GM06990 (cell line): ENCODE measurements around the gene BSN.

Experiments
- DNase-seq: peaks from one replicate; pipeline ENCODE4 v3.0.0-alpha.2; 2011; ENCODE audit not compliant: insufficient read length; ENCODE audit errors: extremely low read depth
- H3K27me3 ChIP-seq: replicated peaks from 2 replicates; pipeline ENCODE4 v1.6.0; 2011; ENCODE audit warnings: low read length; ENCODE audit not compliant: control insufficient read depth, insufficient read depth
- H3K36me3 ChIP-seq: 2 replicates; pipeline ENCODE4 v1.5.1; 2011; ENCODE audit warnings: low read length; ENCODE audit not compliant: control insufficient read depth, insufficient read depth
- H3K4me3 ChIP-seq: replicated peaks from 2 replicates; pipeline ENCODE4 v1.5.1; 2011; ENCODE audit warnings: low read depth, mild to moderate bottlenecking, control low read depth, low read length
- CTCF ChIP-seq: IDR thresholded peaks from 2 replicates; pipeline ENCODE4 v1.5.1; 2011; ENCODE audit warnings: low read length, control low read depth, mild to moderate bottlenecking, inconsistent platforms; ENCODE audit not compliant: insufficient read depth, poor library complexity, severe bottlenecking

Gene BSN

GRCh38 chr3:49653621-49654020 is 99.3 kb downstream of the BSN start:
- Histone ChIP-seq H3K36me3 (no peaks in the 10 kb centered on the region), H3K27me3 (no peaks in the 10 kb centered on the region), H3K4me3 (no peak overlapping the region)
- TF ChIP-seq CTCF: no peak
- DNase-seq: no peak

GRCh38 chr3:49654176-49654825 is 100.0 kb downstream of the BSN start:
- DNase-seq: no peak
- H3K4me3 ChIP-seq: no peak overlapping the region
- H3K27me3 ChIP-seq: no peaks in the 10 kb centered on the region
- H3K36me3 ChIP-seq: no peaks in the 10 kb centered on the region
- no peak for TF ChIP-seq CTCF

GRCh38 chr3:49654955-49655556 is 100.8 kb downstream of the BSN start:
- H3K27me3 ChIP-seq: no peaks in the 10 kb centered on the region
- no peaks in the 10 kb centered on the region for H3K36me3 ChIP-seq
- DNase-seq: no peak
- TF ChIP-seq CTCF: no peak
- no peak overlapping the region for H3K4me3 ChIP-seq

DNA sequence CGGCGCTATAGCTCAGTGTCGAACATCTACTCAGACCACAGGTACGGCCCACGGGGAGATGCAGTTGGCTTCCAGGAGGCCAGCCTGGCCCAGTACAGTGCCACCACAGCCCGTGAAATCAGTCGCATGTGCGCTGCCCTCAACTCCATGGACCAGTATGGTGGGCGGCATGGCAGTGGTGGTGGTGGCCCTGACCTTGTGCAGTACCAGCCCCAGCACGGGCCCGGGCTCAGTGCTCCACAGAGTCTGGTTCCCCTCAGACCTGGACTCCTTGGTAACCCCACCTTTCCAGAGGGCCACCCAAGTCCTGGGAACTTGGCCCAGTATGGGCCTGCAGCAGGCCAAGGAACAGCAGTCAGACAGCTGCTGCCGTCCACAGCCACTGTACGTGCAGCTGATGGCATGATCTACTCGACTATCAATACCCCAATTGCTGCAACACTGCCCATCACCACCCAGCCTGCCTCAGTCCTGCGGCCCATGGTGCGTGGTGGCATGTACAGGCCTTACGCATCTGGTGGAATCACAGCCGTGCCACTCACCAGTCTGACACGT is 101.5 kb downstream of the BSN start:
- TF ChIP-seq CTCF: no peak
- Histone ChIP-seq H3K36me3 (no peaks in the 10 kb centered on the region), H3K4me3 (no peak overlapping the region), H3K27me3 (no peaks in the 10 kb centered on the region)
- DNase-seq: no peak

- DNase-seq: no peak
- H3K27me3 ChIP-seq: no peaks in the 10 kb centered on the region
- H3K36me3 ChIP-seq: no peaks in the 10 kb centered on the region
- TF ChIP-seq CTCF: no peak
- H3K4me3 ChIP-seq: no peak overlapping the region
Observed at GRCh38 chr3:49656541-49657112, 102.3 kb downstream of the BSN start.
